B cell (primary cell): Measurements from ENCODE around the gene R3HDM4. TPM values are rescaled to one million over a fixed set of nuclear protein-coding genes. Genes with fewer than 3 reads are reported as not detected.

ENCODE experiments used
- ATAC-seq: fragments of 200-7000 bp; cut with Tn5 transposase; one replicate; pipeline ENCODE4 v1.10.0; 2021; ENCODE audit warnings: low read depth, mild to moderate bottlenecking, moderate number of reproducible peaks, moderate library complexity
- CTCF ChIA-PET: fragments of 350-600 bp; sonication (Branson Sonifier 250); formaldehyde crosslinking; loops from one replicate; lab custom pipeline; 2021; ENCODE audit warnings: antibody characterized with exemption, inconsistent platforms; lab: Charles Lee
- POLR2A ChIA-PET: fragments of 350-600 bp; sonication (Branson Sonifier 250); formaldehyde crosslinking; loops from one replicate; lab custom pipeline; 2021; ENCODE audit warnings: antibody characterized with exemption; lab: Charles Lee
- DNase-seq: peaks from one replicate; pipeline ENCODE4 v3.0.0; 2013
- H2AFZ ChIP-seq: 2 replicates; pipeline ENCODE4 v1.6.1; 2012; ENCODE audit warnings: mild to moderate bottlenecking, low read depth, low read length; ENCODE audit not compliant: insufficient read depth, poor library complexity, severe bottlenecking
- H3K27ac ChIP-seq, 2 donors: 1 replicate in 1 of 2; 2 replicates in 1 of 2; pipeline ENCODE4 v1.5.1; 2012 to 2013; ENCODE audit warnings: low read length in 2 of 2, mild to moderate bottlenecking in 2 of 2, moderate library complexity in 1 of 2
- H3K27me3 ChIP-seq, 4 experiments: fragments of 200-600 bp in 1 of 4; sonication (generic) in 1 of 4; replicated peaks in 1 of 4; 1 replicate in 2 of 4; 2 replicates in 2 of 4; pipeline versions ENCODE4 v1.6.1 to v1.7.0; 2013 to 2016; ENCODE audit warnings: low read length in 3 of 4, mild to moderate bottlenecking in 2 of 4, mixed read lengths in 1 of 4, moderate library complexity in 1 of 4; ENCODE audit not compliant: insufficient read depth in 4 of 4, control insufficient read depth in 3 of 4; ENCODE audit errors: control extremely low read depth in 1 of 4
- H3K36me3 ChIP-seq, 2 experiments: replicated peaks in 1 of 2; 1 replicate in 1 of 2; 2 replicates in 1 of 2; pipeline versions ENCODE4 v1.6.1 to v1.7.1; 2013; ENCODE audit warnings: low read length in 1 of 2; ENCODE audit not compliant: insufficient read depth in 2 of 2, control insufficient read depth in 1 of 2; ENCODE audit errors: control extremely low read depth in 1 of 2, extremely low read depth in 1 of 2
- H3K4me1 ChIP-seq, 2 donors: fragments of 200-600 bp in 1 of 2; sonication (generic) in 1 of 2; 1 replicate in 1 of 2; 2 replicates in 1 of 2; pipeline versions ENCODE4 v1.5.1 to v1.6.1; 2013 to 2017; ENCODE audit warnings: low read length in 2 of 2; ENCODE audit not compliant: control insufficient read depth in 2 of 2, insufficient read depth in 2 of 2
- H3K4me2 ChIP-seq: replicated peaks from 2 replicates; pipeline ENCODE3; 2012; ENCODE audit warnings: mild to moderate bottlenecking, low read depth, low read length; ENCODE audit not compliant: poor library complexity, severe bottlenecking
- H3K4me3 ChIP-seq, 5 experiments: fragments of 200-600 bp in 1 of 5; sonication (generic) in 1 of 5; 1 replicate in 3 of 5; 2 replicates in 2 of 5; pipeline versions ENCODE4 v1.5.1 to v1.7.0; 2011 to 2016; ENCODE audit warnings: low read length in 4 of 5, mild to moderate bottlenecking in 4 of 5, low read depth in 2 of 5, control low read depth in 1 of 5, moderate library complexity in 1 of 5; ENCODE audit not compliant: insufficient read depth in 1 of 5; ENCODE audit errors: control extremely low read depth in 1 of 5, extremely low read depth in 1 of 5
- H3K79me2 ChIP-seq: fragments of 200-600 bp; sonication (generic); one replicate; pipeline ENCODE4 v1.6.0; 2016; ENCODE audit warnings: low read length; ENCODE audit not compliant: control insufficient read depth, insufficient read depth
- H3K9ac ChIP-seq: fragments of 200-600 bp; sonication (generic); 2 replicates; pipeline ENCODE4 v1.6.1; 2017; ENCODE audit warnings: mild to moderate bottlenecking, low read length, moderate library complexity
- H3K9me3 ChIP-seq, 3 donors: one replicate each; pipeline versions ENCODE4 v1.6.1 to v1.7.1; 2013; ENCODE audit warnings: low read length in 2 of 3; ENCODE audit not compliant: control insufficient read depth in 2 of 3, insufficient read depth in 1 of 3; ENCODE audit errors: control extremely low read depth in 1 of 3
- H4K20me1 ChIP-seq: 2 replicates; pipeline ENCODE4 v1.6.0; 2012; ENCODE audit warnings: mild to moderate bottlenecking, low read length; ENCODE audit not compliant: insufficient read depth, control insufficient read depth, poor library complexity, severe bottlenecking
- H3K27ac Mint-ChIP-seq: one replicate; pipeline ENCODE4 v1.8.0; 2021; ENCODE audit warnings: mixed read lengths
- H3K27me3 Mint-ChIP-seq: one replicate; pipeline ENCODE4 v1.8.0; 2021; ENCODE audit warnings: mixed read lengths
- H3K4me1 Mint-ChIP-seq: one replicate; pipeline ENCODE4 v1.8.0; 2021; ENCODE audit warnings: mixed read lengths
- H3K4me3 Mint-ChIP-seq: one replicate; pipeline ENCODE4 v1.8.0; 2021; ENCODE audit warnings: mixed read lengths
- H3K9me3 Mint-ChIP-seq: one replicate; pipeline ENCODE4 v1.8.0; 2022; ENCODE audit warnings: mixed read lengths; ENCODE audit not compliant: insufficient read depth
- EZH2 ChIP-seq: IDR thresholded peaks from 2 replicates; pipeline ENCODE4 v1.6.1; 2012; ENCODE audit warnings: borderline replicate concordance, low read depth, mild to moderate bottlenecking, moderate library complexity, low read length; ENCODE audit not compliant: insufficient read depth, poor library complexity, severe bottlenecking
- WGBS: methylation state at CpG from one replicate; pipeline ENCODE4 v1.1.5; 2013; ENCODE audit warnings: missing lambda C conversion rate; ENCODE audit not compliant: insufficient coverage; 5-methylcytosine and 5-hydroxymethylcytosine counted together
- intact Hi-C: fragments of 100-400 bp; cut with micrococcal nuclease; formaldehyde crosslinking; loops from one replicate; pipeline ENCODE4 v1.10.0; 2022
- polyA plus RNA-seq: library from polyadenylated mRNA; depleted of rRNA; stranded (reverse); fragments of >200 nt; gene quantifications from 2 replicates; pipeline ENCODE4 v1.2.3, GENCODE V29; 2012
- total RNA-seq, 2 donors: library from RNA; stranded (reverse); fragments of 120-200 nt in 1 of 2; gene quantifications; 1 replicate in 1 of 2; 2 replicates in 1 of 2; pipeline versions ENCODE4 v1.2.3 to v1.2.4, GENCODE V29; 2013 to 2022
- TF ChIP-seq, protein P1 (sequence below): fragments of 200-600 bp; IDR thresholded peaks from one replicate; pipeline ENCODE4 v1.8.0; 2022; ENCODE audit warnings: antibody characterized with exemption, mild to moderate bottlenecking

Gene R3HDM4
- total and polyA plus RNA-seq, 2 donors (not counting 1 experiment from before 2014, with no cell fraction given): 168 to 176 TPM

DNA sequence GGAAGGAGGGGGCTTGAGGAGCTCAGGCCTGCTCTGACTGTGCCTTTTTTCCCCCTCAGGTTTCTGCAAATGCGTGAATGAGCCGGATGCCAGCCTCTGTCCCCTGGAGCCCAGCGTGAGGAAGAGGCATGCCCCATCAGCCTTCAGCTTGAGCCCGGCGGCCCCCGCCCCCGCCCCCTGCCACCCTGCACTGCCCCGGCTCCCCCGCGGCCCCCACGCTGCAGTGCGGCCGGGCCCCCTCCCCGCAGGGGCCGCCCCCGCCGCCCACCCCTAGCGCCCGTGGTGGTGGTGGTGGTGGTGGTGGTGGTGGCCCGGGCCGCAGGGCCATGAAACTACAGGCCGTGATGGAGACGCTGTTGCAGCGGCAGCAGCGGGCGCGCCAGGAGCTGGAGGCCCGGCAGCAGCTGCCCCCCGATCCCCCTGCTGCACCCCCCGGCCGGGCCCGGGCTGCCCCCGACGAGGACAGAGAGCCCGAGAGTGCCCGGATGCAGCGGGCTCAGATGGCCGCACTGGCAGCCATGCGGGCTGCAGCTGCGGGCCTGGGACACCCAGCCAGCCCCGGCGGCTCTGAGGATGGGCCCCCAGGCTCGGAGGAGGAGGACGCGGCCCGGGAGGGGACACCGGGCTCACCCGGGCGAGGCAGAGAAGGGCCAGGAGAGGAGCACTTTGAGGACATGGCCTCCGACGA is 16.3 kb upstream of the R3HDM4 start:
- Histone ChIP-seq H3K79me2 (peaks cover 34% of the 10 kb centered on the region), H3K4me3 (no peak overlapping the region), H3K9me3 (no peaks in the 10 kb centered on the region), H3K27ac (no peak overlapping the region), H3K36me3 (no peaks in the 10 kb centered on the region), H2AFZ (no peak overlapping the region), H4K20me1 (peaks cover 24% of the 10 kb centered on the region), H3K27me3 (no peaks in the 10 kb centered on the region), H3K4me2 (no peak overlapping the region), H3K9ac (no peak overlapping the region), H3K4me1 (peaks cover 21 to 46% of the 10 kb centered on the region in 2 donors)
- Mint-ChIP-seq H3K4me1 (peaks cover 25% of the 10 kb centered on the region), H3K27ac (peak overlapping the region; percentile 65), H3K27me3 (no peaks in the 10 kb centered on the region), H3K9me3 (no peaks in the 10 kb centered on the region), H3K4me3 (no peak overlapping the region)
- CTCF ChIA-PET: no interaction called here
- TF ChIP-seq, protein P1, sequence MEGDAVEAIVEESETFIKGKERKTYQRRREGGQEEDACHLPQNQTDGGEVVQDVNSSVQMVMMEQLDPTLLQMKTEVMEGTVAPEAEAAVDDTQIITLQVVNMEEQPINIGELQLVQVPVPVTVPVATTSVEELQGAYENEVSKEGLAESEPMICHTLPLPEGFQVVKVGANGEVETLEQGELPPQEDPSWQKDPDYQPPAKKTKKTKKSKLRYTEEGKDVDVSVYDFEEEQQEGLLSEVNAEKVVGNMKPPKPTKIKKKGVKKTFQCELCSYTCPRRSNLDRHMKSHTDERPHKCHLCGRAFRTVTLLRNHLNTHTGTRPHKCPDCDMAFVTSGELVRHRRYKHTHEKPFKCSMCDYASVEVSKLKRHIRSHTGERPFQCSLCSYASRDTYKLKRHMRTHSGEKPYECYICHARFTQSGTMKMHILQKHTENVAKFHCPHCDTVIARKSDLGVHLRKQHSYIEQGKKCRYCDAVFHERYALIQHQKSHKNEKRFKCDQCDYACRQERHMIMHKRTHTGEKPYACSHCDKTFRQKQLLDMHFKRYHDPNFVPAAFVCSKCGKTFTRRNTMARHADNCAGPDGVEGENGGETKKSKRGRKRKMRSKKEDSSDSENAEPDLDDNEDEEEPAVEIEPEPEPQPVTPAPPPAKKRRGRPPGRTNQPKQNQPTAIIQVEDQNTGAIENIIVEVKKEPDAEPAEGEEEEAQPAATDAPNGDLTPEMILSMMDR: no peak
- no peak for TF ChIP-seq EZH2
- POLR2A ChIA-PET: interaction anchor here (0.5 to 1.1 kb wide), 2 partner anchors 27 to 55 kb away, joined by 3 read pairs; partner anchors contain the start of gene WDR18
- DNase-seq (no peak), ATAC-seq (no peak)
- intact Hi-C loops: loop anchor here (10.0 kb wide), 2 partner anchors 135 to 265 kb away; partner anchors contain the start of genes ARHGAP45 and RNF126
- 98% methylated on average over 26 of the region's 51 CpGs for WGBS
